ENCODE measurements around the gene CHMP2A.
"Not testable (repeated sequence)": the region's sequence is repeated elsewhere in the genome, so short reads cannot be mapped to it uniquely, and the experiment has no call there.

Gene CHMP2A

GRCh38 chr19:58510084-58510862 lies 44.6 kb downstream of the CHMP2A start:
- no peak for DNase-seq

- DNase-seq, result no peak
Observed at GRCh38 chr19:58509731-58510083, 45.2 kb downstream of the CHMP2A start.

DNA sequence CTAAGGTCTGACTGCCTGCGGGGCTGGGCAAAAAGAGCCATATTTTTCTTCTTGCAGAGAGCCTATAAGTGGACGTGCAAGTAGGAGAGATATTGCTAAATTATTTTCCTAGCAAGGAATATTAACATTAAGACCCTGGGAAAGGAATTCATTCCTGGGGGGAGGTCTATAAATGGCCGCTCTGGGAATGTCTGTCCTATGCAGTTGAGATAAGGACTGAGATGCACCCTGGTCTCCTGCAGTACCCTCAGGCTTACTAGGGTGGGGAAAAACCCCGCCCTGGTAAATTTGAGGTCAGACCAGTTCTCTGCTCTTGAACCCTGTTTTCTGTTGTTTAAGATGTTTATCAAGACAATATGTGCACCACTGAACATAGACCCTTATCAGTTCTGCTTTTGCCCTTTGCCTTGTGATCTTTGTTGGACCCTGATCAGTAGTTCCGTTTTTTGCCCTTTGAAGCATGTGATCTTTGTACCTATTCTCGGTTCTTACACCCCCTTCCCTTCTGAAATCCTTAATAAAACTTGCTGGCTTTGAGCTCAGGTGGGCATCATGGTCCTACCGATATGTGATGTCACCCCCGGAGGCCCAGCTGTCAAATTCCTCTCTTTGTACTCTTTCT lies 47.2 kb downstream of the CHMP2A start:
- DNase-seq, result not testable (repeated sequence)

Data from activated CD4-positive, alpha-beta T cell treated with anti-CD3 and anti-CD28 coated beads, Interleukin-2, Interleukin-6, amounts not matched to agents 100 ng/mL and 50 ng/mL, durations not matched to agents 16 hours and 8 hours (primary cell).